Keratinocyte (primary cell): ENCODE results near the gene PWWP2A. TPM values are rescaled to one million over a fixed set of nuclear protein-coding genes. Genes with fewer than 3 reads are reported as not detected.

Experiments used
- DNase-seq: peaks from one replicate; pipeline ENCODE4 v3.0.0-alpha.2; 2011; ENCODE audit warnings: low read depth, missing footprints, low spot score
- FAIRE-seq: peaks from 2 replicates; lab custom pipeline; 2011; peaks lifted over from hg19 to GRCh38; lab: Jason Lieb, UNC
- H2AFZ ChIP-seq: 2 replicates; pipeline ENCODE4 v1.6.0; 2012; ENCODE audit warnings: low read length, control low read depth, inconsistent platforms; ENCODE audit not compliant: control insufficient read depth
- H3K27ac ChIP-seq: 2 replicates; pipeline ENCODE4 v1.5.1; 2011; ENCODE audit warnings: low read length; ENCODE audit not compliant: control insufficient read depth, insufficient read depth
- H3K27me3 ChIP-seq: 3 replicates; pipeline ENCODE4 v1.6.0; 2011; ENCODE audit warnings: low read length; ENCODE audit not compliant: control insufficient read depth, insufficient read depth; ENCODE audit errors: extremely low read depth
- H3K36me3 ChIP-seq, 2 experiments: 2 replicates in 1 of 2; 3 replicates in 1 of 2; pipeline ENCODE4 v1.5.1; 2011; ENCODE audit warnings: low read length in 2 of 2, mild to moderate bottlenecking in 1 of 2; ENCODE audit not compliant: control insufficient read depth in 2 of 2, insufficient read depth in 2 of 2; ENCODE audit errors: extremely low read depth in 1 of 2
- H3K4me1 ChIP-seq: 3 replicates; pipeline ENCODE4 v1.5.1; 2011; ENCODE audit warnings: low read length; ENCODE audit not compliant: control insufficient read depth, insufficient read depth; ENCODE audit errors: extremely low read depth
- H3K4me2 ChIP-seq: 3 replicates; pipeline ENCODE4 v1.6.0; 2011; ENCODE audit warnings: low read depth, low read length; ENCODE audit not compliant: control insufficient read depth, insufficient read depth; ENCODE audit errors: extremely low read depth
- H3K4me3 ChIP-seq, 3 experiments: fragments of 200-600 bp in 1 of 3; sonication (generic) in 1 of 3; 2 replicates in 2 of 3; 3 replicates in 1 of 3; pipeline ENCODE4 v1.5.1; 2011 to 2016; ENCODE audit warnings: low read length in 3 of 3, mild to moderate bottlenecking in 3 of 3, control low read depth in 2 of 3, inconsistent platforms in 1 of 3, low read depth in 1 of 3, mixed read lengths in 1 of 3, mixed run types in 1 of 3, moderate library complexity in 1 of 3; ENCODE audit not compliant: control insufficient read depth in 2 of 3, insufficient read depth in 2 of 3; ENCODE audit errors: extremely low read depth in 1 of 3
- H3K79me2 ChIP-seq: 2 replicates; pipeline ENCODE4 v1.6.0; 2012; ENCODE audit warnings: low read length; ENCODE audit not compliant: control insufficient read depth, insufficient read depth
- H3K9ac ChIP-seq: 3 replicates; pipeline ENCODE4 v1.6.0; 2011; ENCODE audit warnings: low read length; ENCODE audit not compliant: control insufficient read depth, insufficient read depth; ENCODE audit errors: extremely low read depth
- H3K9me1 ChIP-seq: 3 replicates; pipeline ENCODE4 v1.6.0; 2011; ENCODE audit warnings: low read length; ENCODE audit not compliant: control insufficient read depth, insufficient read depth; ENCODE audit errors: extremely low read depth
- H3K9me3 ChIP-seq: 2 replicates; pipeline ENCODE4 v1.5.1; 2012; ENCODE audit warnings: low read depth, low read length; ENCODE audit not compliant: control insufficient read depth
- H4K20me1 ChIP-seq: 3 replicates; pipeline ENCODE4 v1.6.0; 2011; ENCODE audit warnings: low read length; ENCODE audit not compliant: control insufficient read depth, insufficient read depth; ENCODE audit errors: extremely low read depth
- EZH2 ChIP-seq: IDR thresholded peaks from one replicate; pipeline ENCODE4 v1.6.1; 2012; ENCODE audit warnings: inconsistent platforms, mild to moderate bottlenecking, low read length, moderate library complexity
- dilution Hi-C: fragments of 300-500 bp; cut with MboI; formaldehyde crosslinking; loops from one replicate; pipeline ENCODE4 v1.7.0; 2020; ENCODE audit warnings: low sequenced_read_pairs; ENCODE audit not compliant: extremely low pct_ligation_motif_present
- polyA plus RNA-seq, 5 experiments: library from polyadenylated mRNA; depleted of rRNA in 3 of 5; stranded (reverse) in 3 of 5; stranded (forward) in 1 of 5; unstranded in 1 of 5; fragments of >200 nt; gene quantifications; 1 replicate in 1 of 5; 2 replicates in 3 of 5; 3 replicates in 1 of 5; pipeline versions ENCODE4 v1.2.1 to v1.2.3, GENCODE V29; 2011 to 2012; ENCODE audit warnings: missing spikeins in 2 of 5, low read depth in 1 of 5, low replicate concordance in 1 of 5
- TF ChIP-seq, protein P1 (sequence below), 3 experiments: IDR thresholded peaks in 1 of 3; conservative IDR thresholded peaks in 1 of 3; optimal IDR thresholded peaks in 1 of 3; 2 replicates in 2 of 3; 3 replicates in 1 of 3; pipeline versions ENCODE3 to v1.5.1; 2011; ENCODE audit warnings: low read length in 3 of 3, mild to moderate bottlenecking in 3 of 3, moderate library complexity in 2 of 3, control low read depth in 1 of 3, inconsistent platforms in 1 of 3; ENCODE audit not compliant: insufficient read depth in 2 of 3; ENCODE audit errors: extremely low read depth in 1 of 3

PWWP2A gene
- polyA plus RNA-seq, 1 donor (not counting 4 experiments of a cell fraction or from before 2014, with no cell fraction given), result 13.1 TPM

DNA sequence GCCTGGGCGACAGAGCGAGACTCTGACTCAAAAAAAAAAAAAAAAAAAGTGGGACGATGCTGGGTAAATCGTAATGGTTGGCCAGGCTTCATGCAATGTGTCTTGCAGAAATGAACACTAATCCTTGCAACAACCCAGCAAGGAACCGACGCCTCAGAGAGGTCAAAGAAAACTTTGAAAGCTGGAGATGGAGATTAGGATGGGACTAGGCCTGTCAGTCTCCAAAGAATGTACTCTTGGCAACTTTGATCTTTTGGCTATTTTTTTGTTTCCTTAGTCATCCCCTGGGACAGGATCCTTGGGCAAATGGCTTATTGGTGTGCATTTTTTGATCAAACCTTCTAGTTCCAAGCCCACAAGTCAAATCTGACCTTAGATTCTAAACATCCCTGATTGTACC, 10.6 kb upstream of the PWWP2A start:
- H4K20me1 ChIP-seq, result no peaks in the 10 kb centered on the region
- no peak overlapping the region for H3K4me3 ChIP-seq
- no peak for DNase-seq
- no peaks in the 10 kb centered on the region for H3K27me3 ChIP-seq
- no peak overlapping the region for H2AFZ ChIP-seq
- H3K9me1 ChIP-seq, result no peaks in the 10 kb centered on the region
- FAIRE-seq, result no peak
- H3K4me2 ChIP-seq, result no peak overlapping the region
- H3K9me3 ChIP-seq, result no peaks in the 10 kb centered on the region
- dilution Hi-C loops, result no loop called here
- no peak overlapping the region for H3K27ac ChIP-seq
- H3K36me3 ChIP-seq, result no peaks in the 10 kb centered on the region
- no peak overlapping the region for H3K9ac ChIP-seq
- no peaks in the 10 kb centered on the region for H3K79me2 ChIP-seq
- no peak for TF ChIP-seq EZH2
- TF ChIP-seq, protein P1, sequence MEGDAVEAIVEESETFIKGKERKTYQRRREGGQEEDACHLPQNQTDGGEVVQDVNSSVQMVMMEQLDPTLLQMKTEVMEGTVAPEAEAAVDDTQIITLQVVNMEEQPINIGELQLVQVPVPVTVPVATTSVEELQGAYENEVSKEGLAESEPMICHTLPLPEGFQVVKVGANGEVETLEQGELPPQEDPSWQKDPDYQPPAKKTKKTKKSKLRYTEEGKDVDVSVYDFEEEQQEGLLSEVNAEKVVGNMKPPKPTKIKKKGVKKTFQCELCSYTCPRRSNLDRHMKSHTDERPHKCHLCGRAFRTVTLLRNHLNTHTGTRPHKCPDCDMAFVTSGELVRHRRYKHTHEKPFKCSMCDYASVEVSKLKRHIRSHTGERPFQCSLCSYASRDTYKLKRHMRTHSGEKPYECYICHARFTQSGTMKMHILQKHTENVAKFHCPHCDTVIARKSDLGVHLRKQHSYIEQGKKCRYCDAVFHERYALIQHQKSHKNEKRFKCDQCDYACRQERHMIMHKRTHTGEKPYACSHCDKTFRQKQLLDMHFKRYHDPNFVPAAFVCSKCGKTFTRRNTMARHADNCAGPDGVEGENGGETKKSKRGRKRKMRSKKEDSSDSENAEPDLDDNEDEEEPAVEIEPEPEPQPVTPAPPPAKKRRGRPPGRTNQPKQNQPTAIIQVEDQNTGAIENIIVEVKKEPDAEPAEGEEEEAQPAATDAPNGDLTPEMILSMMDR (optimal IDR thresholded peaks at IDR 0.05 in 1 of 3, IDR thresholded peaks at IDR 0.05 in 1 of 3, conservative IDR thresholded peaks at IDR 0.05 in 1 of 3; ENCODE audit: extremely low read depth in 1 of 3, insufficient read depth in 2 of 3, low read length in 3 of 3), result no peak
- no peaks in the 10 kb centered on the region for H3K4me1 ChIP-seq

DNA sequence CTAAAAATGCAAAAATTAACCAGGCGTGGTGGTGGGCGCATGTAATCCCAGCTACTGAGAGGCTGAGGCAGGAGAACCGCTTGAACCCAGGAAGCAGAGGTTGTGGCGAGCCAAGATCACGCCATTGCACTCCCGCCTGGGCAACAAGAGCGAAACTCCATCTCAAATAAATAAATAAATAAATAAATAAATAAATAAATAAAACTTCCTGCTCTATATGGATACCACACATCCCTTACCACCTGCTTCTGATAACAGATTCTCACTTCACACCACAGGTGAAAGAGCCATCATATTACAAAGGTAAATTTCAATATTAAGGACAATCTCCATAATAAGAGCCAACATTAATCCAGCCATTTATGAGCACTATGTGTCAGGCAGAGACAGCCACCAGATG, 9.4 kb upstream of the PWWP2A start:
- Histone ChIP-seq H3K4me2 (no peak overlapping the region), H3K36me3 (no peaks in the 10 kb centered on the region), H3K4me3 (no peak overlapping the region), H3K9me3 (no peaks in the 10 kb centered on the region), H3K4me1 (no peaks in the 10 kb centered on the region), H3K9ac (no peak overlapping the region), H2AFZ (no peak overlapping the region), H3K9me1 (no peaks in the 10 kb centered on the region), H3K27ac (no peak overlapping the region), H3K27me3 (no peaks in the 10 kb centered on the region), H3K79me2 (no peaks in the 10 kb centered on the region), H4K20me1 (no peaks in the 10 kb centered on the region)
- FAIRE-seq, result no peak
- DNase-seq, result no peak
- dilution Hi-C loops, result no loop called here
- TF ChIP-seq, protein P1 (optimal IDR thresholded peaks at IDR 0.05 in 1 of 3, IDR thresholded peaks at IDR 0.05 in 1 of 3, conservative IDR thresholded peaks at IDR 0.05 in 1 of 3; ENCODE audit: extremely low read depth in 1 of 3, insufficient read depth in 2 of 3, low read length in 3 of 3), result no peak
- TF ChIP-seq EZH2, result no peak
